GM12878 (cell line): ENCODE results near the gene PPP2R2D. TPM values are rescaled to one million over a fixed set of nuclear protein-coding genes. Genes with fewer than 3 reads are reported as not detected.

Source experiments
- ATAC-seq: fragments of 200-7000 bp; cut with Tn5 transposase; 3 replicates; pipeline ENCODE4 v1.9.1; 2020; ENCODE audit warnings: mild to moderate bottlenecking, moderate library complexity
- BruUV-seq: library from RNA; stranded (reverse); fragments of 400-500 nt; replicated peaks from 2 replicates; lab custom pipeline; 2021; lab: Mats Ljungman, UMichigan
- CTCF ChIA-PET: fragments of 300-600 bp; sonication (Branson Sonifier 250); formaldehyde crosslinking; extraction: SDS; loops from one replicate; lab custom pipeline; 2021; ENCODE audit warnings: inconsistent platforms; lab: Yijun Ruan, JAX
- POLR2A ChIA-PET: fragments of 350-600 bp; formaldehyde crosslinking; extraction: SDS; loops from one replicate; lab custom pipeline; 2021; ENCODE audit warnings: inconsistent platforms; lab: Charles Lee
- RAD21 ChIA-PET: fragments of 300-600 bp; sonication (Branson Sonifier 250); formaldehyde crosslinking; loops from one replicate; lab custom pipeline; 2023; ENCODE audit warnings: antibody characterized with exemption; ENCODE audit not compliant: unreplicated experiment; lab: Charles Lee
- SMC1A ChIA-PET: fragments of 300-600 bp; sonication (Branson Sonifier 250); formaldehyde crosslinking; loops from one replicate; lab custom pipeline; 2023; ENCODE audit not compliant: unreplicated experiment, uncharacterized antibody; lab: Charles Lee
- DNase-seq: peaks from one replicate; pipeline ENCODE4 v3.0.0-alpha.2; 2011; ENCODE audit warnings: low read depth, low spot score
- FAIRE-seq: peaks from 3 replicates; lab custom pipeline; 2011; peaks lifted over from hg19 to GRCh38; lab: Jason Lieb, UNC
- H2AFZ ChIP-seq: 2 replicates; pipeline ENCODE4 v1.6.0; 2011; ENCODE audit warnings: low read depth, low read length, control low read depth; ENCODE audit not compliant: control insufficient read depth
- H3K27ac ChIP-seq: 2 replicates; pipeline ENCODE4 v1.5.1; 2011; ENCODE audit warnings: control low read depth; ENCODE audit not compliant: control insufficient read depth, insufficient read depth
- H3K27me3 ChIP-seq, 2 experiments: replicated peaks in 1 of 2; 2 replicates each; pipeline versions ENCODE4 v1.6.0 to v1.6.1; 2011; ENCODE audit warnings: low read length in 1 of 2; ENCODE audit not compliant: control insufficient read depth in 2 of 2, insufficient read depth in 2 of 2
- H3K36me3 ChIP-seq, 2 experiments: 2 replicates each; pipeline ENCODE4 v1.5.1; 2011; ENCODE audit warnings: low read length in 1 of 2; ENCODE audit not compliant: control insufficient read depth in 2 of 2, insufficient read depth in 2 of 2
- H3K4me1 ChIP-seq: 2 replicates; pipeline ENCODE4 v1.6.1; 2011; ENCODE audit warnings: mild to moderate bottlenecking, low read length, moderate library complexity, mixed read lengths; ENCODE audit not compliant: control insufficient read depth, insufficient read depth
- H3K4me2 ChIP-seq: 2 replicates; pipeline ENCODE4 v1.6.0; 2011; ENCODE audit warnings: control low read depth; ENCODE audit not compliant: control insufficient read depth, insufficient read depth
- H3K4me3 ChIP-seq: fragments of 200-600 bp; sonication (generic); 2 replicates; pipeline ENCODE4 v1.5.1; 2016
- H3K79me2 ChIP-seq: 2 replicates; pipeline ENCODE4 v1.6.0; 2011; ENCODE audit warnings: low read length; ENCODE audit not compliant: control insufficient read depth, insufficient read depth
- H3K9ac ChIP-seq: 2 replicates; pipeline ENCODE4 v1.8.0; 2011; ENCODE audit warnings: low read length, control low read depth, mixed read lengths; ENCODE audit not compliant: control insufficient read depth, insufficient read depth
- H3K9me3 ChIP-seq: replicated peaks from 3 replicates; pipeline ENCODE4 v1.5.1; 2011; ENCODE audit warnings: mild to moderate bottlenecking, low read length; ENCODE audit not compliant: control insufficient read depth, insufficient read depth
- H4K20me1 ChIP-seq: 2 replicates; pipeline ENCODE4 v1.6.0; 2011; ENCODE audit not compliant: control insufficient read depth, insufficient read depth
- CHD1 ChIP-seq: IDR thresholded peaks from 2 replicates; pipeline ENCODE4 v1.6.1; 2012; ENCODE audit warnings: low read depth, low read length, improper control_type of control experiment
- CHD2 ChIP-seq: IDR thresholded peaks from 2 replicates; pipeline ENCODE4 v1.6.1; 2011; ENCODE audit warnings: low read depth, low read length, improper control_type of control experiment, borderline replicate concordance
- CREB1 ChIP-seq: IDR thresholded peaks from 2 replicates; pipeline ENCODE4 v1.6.1; 2012; ENCODE audit warnings: low read depth, mild to moderate bottlenecking, inconsistent platforms
- MYB ChIP-seq: fragments of 150-350 bp; IDR thresholded peaks from 2 replicates; pipeline ENCODE4 v1.6.1; 2014; ENCODE audit warnings: mild to moderate bottlenecking, low read depth, low read length, borderline replicate concordance
- MYC ChIP-seq: IDR thresholded peaks from 2 replicates; pipeline ENCODE4 v1.6.1; 2011; ENCODE audit warnings: mild to moderate bottlenecking, low read length, moderate library complexity, inconsistent platforms; ENCODE audit not compliant: insufficient read depth, insufficient replicate concordance, insufficient read length, severe bottlenecking
- NBN ChIP-seq: fragments of 450-650 bp; IDR thresholded peaks from 2 replicates; pipeline ENCODE4 v1.6.1; 2016
- NFYA ChIP-seq: IDR thresholded peaks from 2 replicates; pipeline ENCODE4 v1.6.1; 2011; ENCODE audit warnings: low read depth, mild to moderate bottlenecking, low read length, improper control_type of control experiment, borderline replicate concordance
- SMARCA5 ChIP-seq: fragments of 450-650 bp; IDR thresholded peaks from 2 replicates; pipeline ENCODE4 v1.6.1; 2017; ENCODE audit warnings: mild to moderate bottlenecking
- SMC3 ChIP-seq: IDR thresholded peaks from 2 replicates; pipeline ENCODE4 v1.6.1; 2011; ENCODE audit warnings: low read length, improper control_type of control experiment, borderline replicate concordance
- WRNIP1 ChIP-seq: IDR thresholded peaks from 2 replicates; pipeline ENCODE4 v1.6.1; 2011; ENCODE audit warnings: low read depth, low read length, improper control_type of control experiment, borderline replicate concordance
- YY1 ChIP-seq: IDR thresholded peaks from 2 replicates; pipeline ENCODE4 v1.6.1; 2011; ENCODE audit warnings: low read depth, mild to moderate bottlenecking, low read length
- WGBS: methylation state at CpG from one replicate; pipeline ENCODE4 v1.1.6; 2016; ENCODE audit warnings: low lambda C conversion rate; ENCODE audit not compliant: insufficient replicate concordance, insufficient coverage; ENCODE audit errors: missing lambda C conversion rate; 5-methylcytosine and 5-hydroxymethylcytosine counted together
- in situ Hi-C: fragments of 300-500 bp; cut with MboI; formaldehyde crosslinking; loops from 9 replicates; pipeline ENCODE4 v1.14.3; 2018; ENCODE audit warnings: mixed read lengths
- intact Hi-C: fragments of 100-400 bp; cut with micrococcal nuclease; formaldehyde crosslinking; loops from one replicate; pipeline ENCODE4 v1.14.2; 2022; ENCODE audit not compliant: unreplicated experiment
- polyA plus RNA-seq, 11 experiments: library from polyadenylated mRNA; depleted of rRNA in 4 of 11; unstranded in 6 of 11; stranded (reverse) in 5 of 11; fragments of >200 nt; fragmentation: Nextera tagmentation in 4 of 11; fragmentation: Illumina TruSeq in 1 of 11; extraction: Ambion mirVana in 4 of 11; extraction: Trizol in 1 of 11; gene quantifications; 1 replicate in 1 of 11; 2 replicates in 10 of 11; pipeline versions ENCODE4 v1.2.1 to v1.2.3, GENCODE V29; 2011 to 2016; ENCODE audit warnings: inconsistent platforms in 2 of 11, missing spikeins in 2 of 11, low read depth in 1 of 11
- total RNA-seq, 4 experiments: library from RNA; depleted of rRNA in 3 of 4; stranded (reverse); fragments of >200 nt in 3 of 4; fragmentation: Illumina TruSeq in 1 of 4; extraction: Trizol in 1 of 4; gene quantifications; 2 replicates each; pipeline versions ENCODE4 v1.2.1 to v1.2.3, GENCODE V29; 2013 to 2021
- TF ChIP-seq, protein P1 (sequence below): fragments of 450-650 bp; formaldehyde crosslinking; IDR thresholded peaks from 2 replicates; pipeline ENCODE4 v1.5.0; 2022; ENCODE audit warnings: mild to moderate bottlenecking, missing genetic modification characterization
- TF ChIP-seq, protein P2 (sequence below): fragments of 450-650 bp; IDR thresholded peaks from 2 replicates; pipeline ENCODE4 v1.6.1; 2017; ENCODE audit warnings: low read depth, mild to moderate bottlenecking, moderate library complexity
- TF ChIP-seq, protein P3 (sequence below): IDR thresholded peaks from 2 replicates; pipeline ENCODE4 v1.6.1; 2011; ENCODE audit warnings: low read depth, low read length, improper control_type of control experiment, borderline replicate concordance

PPP2R2D gene
- total and polyA plus RNA-seq, 10 of the 15 experiments (the other 5 are each of a cell fraction or from before 2014, with no cell fraction given), result 2.8 to 41.9 (median 21.8) TPM

DNA sequence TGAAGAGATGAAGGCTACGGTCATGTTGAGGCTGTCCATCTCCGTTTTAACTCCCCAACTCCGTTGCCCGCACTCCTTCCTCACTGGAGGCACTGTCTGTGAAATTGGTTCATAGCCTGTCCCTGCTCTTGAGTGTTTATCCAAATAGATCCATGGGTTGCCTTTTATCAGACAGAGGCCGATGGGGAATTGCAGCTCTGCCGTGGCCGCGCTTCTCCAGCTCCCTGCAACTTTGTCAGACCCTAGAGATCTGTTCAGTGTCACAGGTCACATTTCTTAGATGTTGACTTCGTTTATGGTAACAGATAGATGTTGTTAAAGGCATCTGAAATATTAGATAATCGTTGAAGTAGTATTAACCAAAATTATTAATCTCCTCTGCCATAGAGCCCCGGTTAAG, 14.7 kb downstream of the PPP2R2D start (continued):
- TF ChIP-seq, protein P1, sequence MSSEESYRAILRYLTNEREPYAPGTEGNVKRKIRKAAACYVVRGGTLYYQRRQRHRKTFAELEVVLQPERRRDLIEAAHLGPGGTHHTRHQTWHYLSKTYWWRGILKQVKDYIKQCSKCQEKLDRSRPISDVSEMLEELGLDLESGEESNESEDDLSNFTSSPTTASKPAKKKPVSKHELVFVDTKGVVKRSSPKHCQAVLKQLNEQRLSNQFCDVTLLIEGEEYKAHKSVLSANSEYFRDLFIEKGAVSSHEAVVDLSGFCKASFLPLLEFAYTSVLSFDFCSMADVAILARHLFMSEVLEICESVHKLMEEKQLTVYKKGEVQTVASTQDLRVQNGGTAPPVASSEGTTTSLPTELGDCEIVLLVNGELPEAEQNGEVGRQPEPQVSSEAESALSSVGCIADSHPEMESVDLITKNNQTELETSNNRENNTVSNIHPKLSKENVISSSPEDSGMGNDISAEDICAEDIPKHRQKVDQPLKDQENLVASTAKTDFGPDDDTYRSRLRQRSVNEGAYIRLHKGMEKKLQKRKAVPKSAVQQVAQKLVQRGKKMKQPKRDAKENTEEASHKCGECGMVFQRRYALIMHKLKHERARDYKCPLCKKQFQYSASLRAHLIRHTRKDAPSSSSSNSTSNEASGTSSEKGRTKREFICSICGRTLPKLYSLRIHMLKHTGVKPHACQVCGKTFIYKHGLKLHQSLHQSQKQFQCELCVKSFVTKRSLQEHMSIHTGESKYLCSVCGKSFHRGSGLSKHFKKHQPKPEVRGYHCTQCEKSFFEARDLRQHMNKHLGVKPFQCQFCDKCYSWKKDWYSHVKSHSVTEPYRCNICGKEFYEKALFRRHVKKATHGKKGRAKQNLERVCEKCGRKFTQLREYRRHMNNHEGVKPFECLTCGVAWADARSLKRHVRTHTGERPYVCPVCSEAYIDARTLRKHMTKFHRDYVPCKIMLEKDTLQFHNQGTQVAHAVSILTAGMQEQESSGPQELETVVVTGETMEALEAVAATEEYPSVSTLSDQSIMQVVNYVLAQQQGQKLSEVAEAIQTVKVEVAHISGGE (CRISPR knock-in tag), result no peak
- TF ChIP-seq, protein P2, sequence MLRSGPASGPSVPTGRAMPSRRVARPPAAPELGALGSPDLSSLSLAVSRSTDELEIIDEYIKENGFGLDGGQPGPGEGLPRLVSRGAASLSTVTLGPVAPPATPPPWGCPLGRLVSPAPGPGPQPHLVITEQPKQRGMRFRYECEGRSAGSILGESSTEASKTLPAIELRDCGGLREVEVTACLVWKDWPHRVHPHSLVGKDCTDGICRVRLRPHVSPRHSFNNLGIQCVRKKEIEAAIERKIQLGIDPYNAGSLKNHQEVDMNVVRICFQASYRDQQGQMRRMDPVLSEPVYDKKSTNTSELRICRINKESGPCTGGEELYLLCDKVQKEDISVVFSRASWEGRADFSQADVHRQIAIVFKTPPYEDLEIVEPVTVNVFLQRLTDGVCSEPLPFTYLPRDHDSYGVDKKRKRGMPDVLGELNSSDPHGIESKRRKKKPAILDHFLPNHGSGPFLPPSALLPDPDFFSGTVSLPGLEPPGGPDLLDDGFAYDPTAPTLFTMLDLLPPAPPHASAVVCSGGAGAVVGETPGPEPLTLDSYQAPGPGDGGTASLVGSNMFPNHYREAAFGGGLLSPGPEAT, result no peak
- no peak for TF ChIP-seq YY1

- no peak for FAIRE-seq
- H3K79me2 ChIP-seq, result peaks cover 38% of the 10 kb centered on the region
- CTCF ChIA-PET, result no interaction called here
- TF ChIP-seq CHD1 (no peak), NBN (no peak), SMARCA5 (no peak), SMC3 (no peak), MYC (no peak), NFYA (no peak), WRNIP1 (no peak), CREB1 (no peak), CHD2 (no peak), MYB (no peak)
- TF ChIP-seq, protein P3, sequence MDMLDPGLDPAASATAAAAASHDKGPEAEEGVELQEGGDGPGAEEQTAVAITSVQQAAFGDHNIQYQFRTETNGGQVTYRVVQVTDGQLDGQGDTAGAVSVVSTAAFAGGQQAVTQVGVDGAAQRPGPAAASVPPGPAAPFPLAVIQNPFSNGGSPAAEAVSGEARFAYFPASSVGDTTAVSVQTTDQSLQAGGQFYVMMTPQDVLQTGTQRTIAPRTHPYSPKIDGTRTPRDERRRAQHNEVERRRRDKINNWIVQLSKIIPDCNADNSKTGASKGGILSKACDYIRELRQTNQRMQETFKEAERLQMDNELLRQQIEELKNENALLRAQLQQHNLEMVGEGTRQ, result no peak
- TF ChIP-seq, protein P2, result no peak
These were observed 15.4 kb downstream of the PPP2R2D start for GRCh38 chr10:131915990-131916766.

More at GRCh38 chr10:131915990-131916766, 15.4 kb downstream of the PPP2R2D start:
- Histone ChIP-seq H4K20me1 (no peaks in the 10 kb centered on the region), H3K9me3 (peaks cover 3% of the 10 kb centered on the region), H3K4me2 (no peak overlapping the region), H3K36me3 (peaks cover 0 to 6% of the 10 kb centered on the region in 2 experiments; a peak in 3 of 4 replicates), H3K4me1 (peaks cover 3% of the 10 kb centered on the region; the same call in 1 of the 2 replicates), H3K27me3 (no peaks in the 10 kb centered on the region), H3K4me3 (no peak overlapping the region), H3K27ac (no peak overlapping the region), H2AFZ (no peak overlapping the region), H3K9ac (no peak overlapping the region)
- intact Hi-C loops, result no loop called here
- no peak for ATAC-seq
- in situ Hi-C loops, result no loop called here
- SMC1A ChIA-PET, result no interaction called here
- no peak for DNase-seq
- RAD21 ChIA-PET, result no interaction called here
- WGBS, result 97% methylated on average over 19 of the region's 19 CpGs
- POLR2A ChIA-PET, result interaction anchor here (0.7 kb wide), 1 partner anchor 19 kb away, joined by 4 read pairs; no protein-coding TSS in a partner anchor
- BruUV-seq, result no TSS peak
